ENCODE results near the gene HLTF.

The HLTF gene

DNA sequence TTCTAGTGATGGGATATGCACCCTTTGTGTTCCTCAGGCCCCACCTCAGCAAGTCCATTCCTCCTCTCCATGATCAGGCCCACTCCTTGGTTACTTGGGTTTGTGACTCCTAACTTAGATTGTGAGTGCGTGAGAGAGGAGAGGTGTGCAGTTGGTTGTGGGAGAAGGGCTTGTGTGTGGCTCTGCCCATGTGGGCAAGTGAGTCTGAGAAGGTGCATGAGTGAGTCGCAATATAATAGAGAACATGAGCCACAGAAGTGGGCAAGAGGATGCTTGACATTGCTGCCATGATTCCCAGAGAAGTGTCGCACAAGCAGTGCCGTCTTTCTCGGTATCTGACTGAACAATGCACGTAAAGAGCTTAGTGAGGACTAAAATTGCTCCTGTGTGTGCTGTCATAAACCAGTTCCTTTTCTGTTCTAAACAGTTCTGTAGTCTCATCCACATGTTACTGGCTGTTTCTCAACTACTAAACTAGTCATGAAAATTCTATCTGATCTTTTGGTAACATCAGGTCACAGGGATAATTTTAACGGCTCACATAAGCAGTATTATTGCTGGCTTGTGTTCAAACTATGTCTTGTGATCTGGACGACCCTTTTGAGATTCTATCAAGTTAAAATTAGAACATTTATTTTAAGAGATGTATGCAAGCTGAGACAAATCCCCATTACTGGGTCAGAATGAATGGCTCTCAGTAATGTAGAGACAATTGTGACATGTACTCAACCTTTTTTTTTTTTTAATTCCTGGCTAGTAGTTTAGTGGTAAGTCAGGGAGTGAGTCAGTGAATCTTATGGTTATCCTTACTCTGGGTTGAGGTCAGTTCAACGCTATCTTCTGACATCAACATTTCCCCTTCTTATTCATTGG, 69.4 kb downstream of the HLTF start:
- DNase-seq (ENCODE audit: low spot score): no peak

DNA sequence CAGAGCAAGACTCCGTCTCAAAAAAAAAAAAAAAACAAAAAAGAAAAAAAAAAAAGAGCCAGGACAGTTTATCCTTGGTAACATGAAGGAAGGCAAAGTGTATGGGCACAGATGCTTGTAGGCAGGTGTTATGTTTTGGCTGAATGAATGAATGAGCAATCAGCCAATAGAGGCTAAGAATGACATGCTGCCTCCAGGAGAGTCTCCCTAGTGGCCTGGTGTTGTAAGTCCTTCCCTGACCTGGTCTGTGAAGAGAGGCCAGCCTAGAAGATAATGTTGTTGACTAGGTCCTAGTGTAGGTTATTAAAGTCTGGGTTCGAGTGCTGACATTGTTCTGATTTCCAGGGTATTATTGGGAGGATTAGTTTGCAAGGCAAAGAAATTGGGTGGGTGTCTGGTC, 70.1 kb downstream of the HLTF start:
- DNase-seq (ENCODE audit: low spot score): no peak

DNA sequence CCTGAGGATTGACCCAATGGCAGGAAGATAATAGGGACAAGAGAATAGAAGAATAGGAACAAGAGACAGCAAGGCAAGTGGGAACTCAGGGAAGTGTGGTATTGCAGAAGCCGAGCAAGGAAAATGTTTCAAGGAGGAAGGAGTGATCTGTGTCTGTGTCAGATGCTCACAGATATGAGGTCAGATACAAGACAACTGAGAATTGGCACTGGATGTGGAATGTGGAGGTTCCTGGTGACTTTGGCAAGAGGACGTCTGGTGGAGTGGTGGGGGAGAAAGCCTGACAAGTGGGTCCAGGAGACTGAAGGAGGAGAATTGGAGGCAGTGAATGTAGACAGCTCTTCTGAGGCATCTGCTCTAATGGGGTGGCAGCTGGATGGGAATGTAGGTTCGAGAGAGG, 70.9 kb downstream of the HLTF start:
- DNase-seq (ENCODE audit: low spot score): no peak

GRCh38 chr3:149013726-149014125, 72.6 kb downstream of the HLTF start:
- no peak for DNase-seq (ENCODE audit: low spot score)

DNA sequence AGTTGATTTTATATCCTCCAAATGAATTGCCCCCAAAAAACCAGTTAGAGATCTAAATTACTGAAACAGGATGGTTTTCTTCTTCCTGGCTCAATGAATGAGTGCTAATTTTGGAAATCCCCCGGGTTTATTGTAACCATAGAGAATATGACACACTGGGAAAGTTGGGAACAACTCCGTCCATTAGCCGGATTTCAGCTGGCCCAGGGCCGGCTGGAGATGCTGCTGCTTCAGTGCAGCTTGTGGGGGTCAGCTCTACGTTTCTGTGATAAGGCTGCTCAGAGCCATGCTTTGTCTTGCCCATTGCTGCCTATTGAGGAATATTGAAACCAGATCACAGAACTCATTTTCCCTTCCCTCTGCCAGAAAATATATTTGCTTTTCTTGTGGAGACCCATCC, 74.7 kb downstream of the HLTF start:
- DNase-seq (ENCODE audit: low spot score): no peak

GRCh38 chr3:149010966-149011365, 75.4 kb downstream of the HLTF start:
- no peak for DNase-seq (ENCODE audit: low spot score)

DNA sequence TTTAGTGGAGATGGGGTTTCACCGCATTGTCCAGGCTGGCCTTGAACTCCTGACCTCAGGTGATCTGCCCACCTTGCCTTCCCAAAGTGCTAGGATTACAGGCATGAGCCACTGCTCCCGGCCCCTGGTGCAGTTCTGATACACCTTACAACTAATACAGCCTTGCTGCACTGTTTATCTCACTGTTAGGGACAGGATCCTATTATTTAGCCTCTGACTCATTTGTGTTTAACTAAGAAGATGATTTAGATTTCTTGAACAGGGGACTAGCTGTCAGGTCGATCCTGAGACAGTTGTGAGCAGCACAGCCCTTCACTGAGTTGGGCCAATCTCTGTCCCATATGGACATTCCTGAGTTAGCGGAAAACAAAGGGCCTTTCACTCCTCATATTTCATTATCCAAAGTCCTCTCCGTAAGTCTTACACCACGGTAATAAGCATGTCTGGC, 75.8 kb downstream of the HLTF start:
- no peak for DNase-seq (ENCODE audit: low spot score)

DNA sequence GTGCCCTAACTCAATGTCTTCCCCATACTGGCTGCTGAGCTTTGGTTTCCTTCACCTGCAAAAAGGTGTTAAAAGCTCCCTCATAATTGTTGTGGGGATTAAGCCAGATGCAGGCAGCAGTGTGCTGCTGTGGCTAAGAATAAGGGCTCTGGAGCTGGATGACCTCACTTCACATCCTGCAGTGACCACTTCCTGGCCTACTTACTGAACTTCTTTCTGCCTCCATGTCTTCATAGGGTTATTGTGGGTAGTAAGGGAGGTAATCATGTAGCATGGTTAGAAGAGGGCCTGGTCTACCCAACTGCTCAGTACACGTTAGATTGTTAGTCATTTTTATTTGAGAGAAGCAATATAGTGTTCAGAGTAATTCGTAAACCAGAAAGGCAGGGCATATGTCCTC, 76.6 kb downstream of the HLTF start:
- no peak for DNase-seq (ENCODE audit: low spot score)

DNA sequence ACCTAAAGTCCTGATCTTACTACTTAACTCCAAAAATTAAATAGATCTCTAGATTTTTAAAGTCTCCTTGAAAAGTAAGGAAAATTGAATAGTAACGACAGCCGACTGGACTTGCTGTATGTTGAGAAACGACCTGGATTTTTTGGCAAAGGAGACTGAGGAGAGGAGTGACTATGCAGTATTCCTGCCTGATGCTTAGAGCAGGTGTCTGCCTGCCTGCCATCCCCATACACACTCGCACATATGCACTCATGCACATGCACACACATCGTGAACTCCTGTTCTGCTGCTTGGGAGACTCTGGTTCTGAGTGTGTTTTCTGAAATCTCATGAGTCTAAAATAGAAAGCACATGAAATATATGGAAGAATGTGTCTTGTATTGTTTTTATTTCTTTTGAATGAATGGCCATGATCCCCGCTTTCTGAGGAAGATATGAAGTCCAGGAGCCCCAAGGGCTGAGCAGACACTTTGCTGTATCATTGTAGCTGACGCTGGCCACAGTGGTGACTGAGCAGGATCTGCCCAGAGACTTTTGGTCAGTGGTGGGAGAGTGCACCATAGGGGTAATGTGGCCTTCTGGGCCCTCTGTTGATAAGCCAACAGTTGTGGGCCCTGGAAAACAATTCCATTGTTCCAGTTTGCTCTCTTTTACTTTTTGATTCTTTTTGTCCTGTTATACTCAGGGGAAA, 78.6 kb downstream of the HLTF start:
- no peak for DNase-seq (ENCODE audit: low spot score)

DNA sequence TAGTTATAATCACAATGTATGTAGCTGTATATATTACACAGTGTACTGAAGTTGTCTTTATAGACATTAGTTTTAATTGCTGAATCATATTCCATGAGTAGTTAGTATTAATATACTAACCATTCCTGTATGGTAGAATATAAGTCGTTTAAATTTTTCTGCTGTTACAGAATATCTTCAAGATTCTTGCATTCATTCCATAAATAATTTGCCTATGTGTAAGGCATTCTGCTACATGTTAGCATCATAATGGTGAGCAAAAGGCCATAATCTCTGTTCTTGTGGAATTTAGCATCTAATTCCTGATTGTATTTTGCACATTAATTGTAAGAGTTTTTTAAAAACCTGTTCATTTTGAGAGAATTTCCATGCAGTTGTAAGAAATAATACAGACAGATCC, 80.9 kb downstream of the HLTF start:
- DNase-seq (ENCODE audit: low spot score): no peak

DNA sequence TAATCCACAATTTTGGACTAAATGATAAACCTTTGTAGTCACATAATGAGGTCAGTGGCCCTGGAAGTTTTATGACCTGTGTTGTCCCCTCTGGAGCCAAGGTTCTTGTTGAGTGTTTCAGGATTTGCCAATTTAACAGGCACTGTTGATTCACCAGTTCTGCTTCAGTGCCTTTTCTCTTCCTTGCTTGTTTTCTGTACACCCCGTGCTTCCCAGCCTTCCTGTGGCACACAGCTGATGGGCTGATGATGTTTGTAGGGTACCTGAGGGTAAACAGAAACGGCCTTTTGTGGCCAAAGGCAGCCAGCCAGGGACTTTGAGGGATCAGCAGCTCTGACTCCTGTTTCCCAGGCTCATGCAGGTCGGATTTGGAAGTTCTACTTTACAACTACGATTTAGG, 81.7 kb downstream of the HLTF start:
- no peak for DNase-seq (ENCODE audit: low spot score)

- DNase-seq (ENCODE audit: low spot score): no peak
These were observed 82.6 kb downstream of the HLTF start for GRCh38 chr3:149003653-149004305.

- no peak for DNase-seq (ENCODE audit: low spot score)
These were observed 84.6 kb downstream of the HLTF start for GRCh38 chr3:149001727-149002126.

DNA sequence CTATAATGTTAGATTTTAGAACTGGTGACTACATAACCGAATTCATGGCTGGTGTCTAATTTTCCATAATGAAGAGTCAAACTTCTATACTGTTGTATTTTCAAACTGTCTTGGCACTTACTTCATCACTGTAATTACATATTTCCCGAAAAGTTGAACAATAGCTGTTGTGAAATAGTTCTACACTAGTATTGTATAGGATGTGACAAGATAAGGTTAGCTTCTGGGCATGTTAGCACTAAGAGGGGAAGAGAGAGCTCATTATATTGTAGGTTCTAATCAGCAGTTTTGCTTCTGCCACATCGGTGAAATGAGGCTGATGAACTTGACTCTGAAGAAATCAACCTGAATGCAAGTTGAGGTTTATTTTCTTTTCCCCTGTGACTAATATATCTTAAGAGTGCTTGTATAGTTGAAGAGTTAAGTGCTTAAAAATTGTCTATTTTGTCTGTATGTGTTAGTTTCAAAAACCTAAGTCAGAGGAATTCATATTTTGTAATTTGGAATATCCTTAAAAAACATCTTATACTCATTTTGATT, 86.1 kb downstream of the HLTF start:
- DNase-seq (ENCODE audit: low spot score): no peak

DNA sequence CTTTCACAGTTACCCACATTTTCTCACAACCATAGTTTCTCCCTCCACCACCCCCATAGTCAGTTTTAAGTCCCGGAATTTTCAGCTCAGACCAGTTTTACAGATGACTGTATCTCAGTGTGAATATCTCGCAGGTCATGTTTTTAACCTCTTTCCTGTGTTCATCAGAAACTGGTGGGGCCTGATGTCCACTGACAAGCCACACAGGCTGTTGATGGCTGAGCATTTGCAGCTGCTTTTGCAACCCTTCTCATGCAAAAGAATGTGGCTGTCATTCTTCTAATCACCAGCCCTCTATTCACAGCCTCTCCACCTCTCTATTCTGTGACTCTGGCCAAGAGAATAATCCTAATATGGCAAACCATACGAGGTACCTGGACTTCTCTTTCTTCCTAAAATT, 86.5 kb downstream of the HLTF start:
- DNase-seq (ENCODE audit: low spot score): no peak

DNA sequence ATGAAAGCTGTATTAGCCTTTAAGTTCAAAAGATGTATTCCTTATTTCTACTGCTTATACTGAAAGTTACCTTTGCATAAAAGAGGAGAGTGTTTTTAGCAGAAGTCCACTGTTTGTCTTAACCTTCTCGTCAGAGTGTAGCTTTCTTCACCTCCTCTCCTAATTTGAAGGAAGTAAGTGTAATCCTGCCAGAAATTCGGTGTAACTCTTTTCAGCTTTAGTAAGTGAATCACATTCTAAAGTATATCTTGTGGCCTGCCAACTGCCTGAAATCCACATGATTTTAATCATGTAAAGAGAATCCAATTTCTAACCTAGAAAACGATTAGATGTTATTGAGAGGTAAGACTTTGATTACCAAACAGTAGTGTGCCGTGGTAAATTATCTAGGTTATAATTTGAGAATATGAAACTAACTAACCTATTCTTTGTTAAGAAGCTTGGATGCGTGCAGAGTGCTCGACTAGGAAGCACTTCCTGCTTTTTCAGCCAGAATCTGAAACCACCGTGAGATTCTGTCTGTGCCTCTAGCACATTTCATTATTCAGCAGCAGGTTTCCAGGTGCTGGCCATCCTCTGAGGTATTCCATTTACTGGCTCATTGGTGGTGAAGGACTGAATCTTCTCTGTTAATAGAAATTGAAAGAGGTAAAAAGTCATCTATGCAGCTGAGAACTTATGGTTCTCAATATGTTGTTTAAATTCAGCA, 87.5 kb downstream of the HLTF start:
- no peak for DNase-seq (ENCODE audit: low spot score)

DNA sequence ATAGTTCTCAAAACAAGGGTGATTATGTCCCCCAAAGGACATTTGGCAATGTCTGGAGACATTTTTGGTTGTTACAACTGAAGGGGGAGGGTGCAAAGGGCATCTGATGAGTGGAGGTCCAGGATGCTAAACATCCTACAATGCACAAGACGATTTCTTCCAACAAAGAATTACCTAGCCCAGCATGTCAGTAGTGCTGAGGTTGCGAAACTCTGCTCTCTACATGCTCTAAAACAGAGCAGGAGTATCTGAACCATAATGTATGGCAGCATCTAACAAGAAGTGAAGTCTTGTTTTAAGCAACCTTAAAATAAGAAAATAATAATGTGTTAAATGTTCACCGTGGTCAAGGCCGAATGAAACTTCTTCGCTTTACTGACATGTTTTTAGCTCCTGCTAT, 88.0 kb downstream of the HLTF start:
- DNase-seq (ENCODE audit: low spot score): no peak

GRCh38 chr3:148997623-148998022, 88.7 kb downstream of the HLTF start:
- no peak for DNase-seq (ENCODE audit: low spot score)

- DNase-seq (ENCODE audit: low spot score): no peak
These were observed 93.6 kb downstream of the HLTF start for GRCh38 chr3:148992635-148993255.

- peak; percentile 27 for DNase-seq (ENCODE audit: low spot score)
These were observed 94.2 kb downstream of the HLTF start for GRCh38 chr3:148992027-148992634.

Measured in HuH-7.5 (cell line).